Bronchus fibroblast of lung (primary cell): ENCODE results near the gene CNOT1. TPM values are rescaled to one million over a fixed set of nuclear protein-coding genes. Genes with fewer than 3 reads are reported as not detected.

Experiments used
- total RNA-seq: library from RNA; depleted of rRNA; stranded (reverse); fragments of >200 nt; gene quantifications from 2 replicates; pipeline ENCODE4 v1.2.3, GENCODE V29; 2015

The CNOT1 gene
- 66.6 TPM in 2 replicates for total RNA-seq

DNA sequence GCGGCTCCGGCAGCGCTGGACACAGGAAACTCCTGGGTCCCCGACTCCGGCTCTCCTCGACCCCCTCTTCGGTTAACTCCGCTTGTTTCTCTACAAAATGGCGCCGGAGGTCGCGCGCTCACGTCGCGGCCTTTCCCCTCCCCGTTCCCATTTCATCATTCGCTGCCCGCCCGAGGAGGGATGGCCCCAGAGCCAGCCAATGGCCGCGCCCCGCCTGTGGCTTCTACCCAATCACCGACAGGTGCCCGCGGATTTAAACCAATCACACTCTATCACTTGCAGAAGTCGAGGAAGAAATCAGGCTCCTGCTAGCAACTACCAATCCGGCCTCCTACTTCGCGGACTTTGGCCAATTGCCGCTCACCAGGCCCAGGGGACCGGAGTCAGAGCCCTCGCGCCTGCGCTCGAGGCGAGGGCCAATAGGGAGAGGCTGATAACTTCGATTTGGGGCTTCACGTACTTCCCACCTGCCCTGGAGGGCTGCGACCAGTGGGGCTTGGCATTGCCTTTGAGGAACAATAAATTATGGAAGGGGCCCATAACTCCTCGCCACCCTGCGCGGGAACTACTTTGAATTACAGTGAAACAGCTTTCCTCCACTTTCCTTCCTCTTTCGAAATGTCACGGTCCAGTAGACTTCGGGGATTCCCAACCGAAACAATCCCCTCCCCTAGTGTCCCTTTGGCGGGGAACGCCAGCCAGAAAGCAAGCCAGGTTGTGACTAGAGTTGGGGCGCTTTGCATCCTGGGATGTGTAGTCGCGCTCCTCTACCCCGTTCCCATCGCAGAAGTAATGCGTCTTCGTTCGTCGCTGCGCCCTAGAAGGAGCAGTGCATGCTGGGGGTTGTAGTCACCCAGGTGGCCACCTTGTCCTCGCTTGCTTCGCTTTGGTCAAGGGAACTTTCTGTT lies at the start of gene CNOT1:
Gene CNOT1 (minus strand): TSS at position 94 of the 908 bp plus-strand sequence. CDS start 30,489 bp downstream, outside the sequence.

DNA sequence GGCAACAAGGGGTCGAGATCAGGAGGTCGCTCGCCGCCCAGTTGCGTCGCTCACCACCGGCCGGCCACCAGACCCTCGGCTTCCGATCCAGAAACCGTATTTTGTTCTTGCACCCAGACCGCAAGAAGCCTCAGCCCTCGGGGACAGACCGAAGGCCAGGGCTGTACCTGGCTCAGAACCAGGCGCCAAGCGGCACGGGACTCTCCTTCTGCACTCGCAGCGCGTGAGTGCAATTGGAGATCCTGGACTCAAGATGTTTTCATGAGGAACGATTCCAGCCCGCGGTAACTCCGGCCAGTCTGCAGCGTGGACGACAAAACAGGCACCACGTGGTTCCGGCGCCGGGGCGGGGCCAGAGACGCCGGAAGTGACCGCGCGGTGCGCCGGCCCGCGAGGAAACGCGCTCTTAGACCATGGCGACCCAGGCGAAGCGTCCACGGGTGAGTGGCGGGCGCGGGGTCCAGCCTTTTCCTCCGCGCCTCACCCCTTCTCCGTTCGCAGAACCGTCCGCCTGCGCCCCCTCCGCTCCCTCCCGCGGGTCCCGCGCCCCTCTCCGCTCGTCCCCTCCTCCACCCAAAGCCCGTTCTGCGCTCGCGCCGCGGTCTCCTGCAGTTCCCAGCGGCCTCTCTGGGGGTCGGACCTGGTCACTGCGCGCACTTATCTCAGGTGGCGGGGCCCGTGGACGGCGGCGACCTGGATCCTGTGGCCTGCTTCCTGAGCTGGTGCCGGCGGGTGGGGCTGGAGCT lies 114.3 kb downstream of the CNOT1 start, which contains the start of gene SETD6:
Gene SETD6 (plus strand): TSS at position 393 of the 746 bp plus-strand sequence. CDS start 21 bp downstream, at position 414.

DNA sequence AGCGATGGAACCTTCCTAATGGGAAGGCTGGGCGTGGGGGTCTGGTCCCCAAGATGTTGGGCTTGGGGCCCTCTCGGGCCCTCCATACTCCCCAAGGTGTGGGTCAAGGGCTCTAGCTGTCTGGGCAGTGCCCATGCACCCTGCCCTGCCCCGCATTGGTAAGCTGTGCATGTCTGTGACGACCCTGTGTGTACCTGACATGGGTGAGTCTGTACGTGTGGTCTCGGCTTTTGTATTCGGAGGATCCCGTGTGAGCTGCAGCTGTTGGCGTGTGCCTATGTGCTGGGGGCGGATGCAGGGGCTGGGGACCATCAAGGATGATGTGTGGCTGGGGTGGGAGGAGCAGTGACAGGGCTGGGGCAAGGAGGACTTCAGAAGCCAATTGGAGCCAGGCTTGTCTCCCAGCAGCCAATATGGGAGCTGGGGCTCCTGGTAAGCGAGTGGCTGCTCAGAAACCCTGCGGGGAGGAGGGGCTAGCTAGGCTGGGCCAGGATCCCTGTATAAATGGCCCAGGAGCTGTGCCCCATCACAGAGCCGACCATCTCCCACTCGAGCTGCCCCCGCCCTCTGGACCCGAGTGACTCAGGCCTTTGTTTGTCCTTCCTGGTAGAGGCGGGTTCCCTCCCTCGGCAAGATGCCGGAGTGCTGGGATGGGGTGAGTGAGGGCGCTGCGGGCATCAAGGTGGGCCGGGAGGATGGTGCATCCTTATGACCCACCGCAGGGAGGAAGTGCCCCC lies 129.8 kb downstream of the CNOT1 start, which contains the start of gene NDRG4:
Gene NDRG4 (plus strand): TSS at position 529 of the 737 bp plus-strand sequence. CDS start 106 bp downstream, at position 635.

Other genes starting within 250 kb of the CNOT1 start
- 12.3 and 12.8 TPM in 2 replicates for gene GINS3, start 237.4 kb downstream of the CNOT1 start, total RNA-seq
- 20.7 and 21.7 TPM in 2 replicates for gene NDRG4, start 129.7 kb downstream of the CNOT1 start, total RNA-seq
- 5.9 and 10.1 TPM in 2 replicates for gene SETD6, start 114.3 kb downstream of the CNOT1 start, total RNA-seq
- gene SLC38A7, start 54.9 kb upstream of the CNOT1 start, total RNA-seq = 8.8 and 9.9 TPM in 2 replicates
- gene GOT2, start 104.5 kb upstream of the CNOT1 start, total RNA-seq = 92.8 and 94.7 TPM in 2 replicates